ENCODE results near the gene COX8C. TPM values are rescaled to one million over a fixed set of nuclear protein-coding genes. Genes with fewer than 3 reads are reported as not detected.

COX8C gene
- total and polyA plus RNA-seq, 2 experiments from 2014 or later, result 0.73 TPM; not detected in 1

GRCh38 chr14:93317875-93318807 lies 28.8 kb upstream of the COX8C start:
- H3K9me3 Mint-ChIP-seq, result no peaks in the 10 kb centered on the region
- Histone ChIP-seq H2AFZ (no peak overlapping the region), H3F3A (replicated peaks; ENCODE audit: low read depth) (no peaks in the 10 kb centered on the region), H3K4me2 (peak overlapping the region; percentile 18), H3K79me2 (replicated peaks; ENCODE audit: insufficient read depth) (peaks cover 100% of the 10 kb centered on the region), H4K20me1 (replicated peaks; ENCODE audit: insufficient read depth) (peaks cover 17% of the 10 kb centered on the region), H3K4me3 (peak overlapping the region; percentile 12; the same call in 1 of the 2 replicates), H3K4me1 (ENCODE audit: insufficient read depth) (peaks cover 24% of the 10 kb centered on the region), H3K27me3 (ENCODE audit: insufficient read depth) (no peaks in the 10 kb centered on the region), H3K27ac (ENCODE audit: low read depth) (peak overlapping the region; percentile 28; the same call in 1 of the 2 replicates), H3K36me3 (ENCODE audit: insufficient read depth) (no peaks in the 10 kb centered on the region; the same call in 1 of the 2 replicates), H3K9me2 (ENCODE audit: insufficient read depth) (no peaks in the 10 kb centered on the region)
- ATAC-seq (no peak), DNase-seq (ENCODE audit: low spot score) (no peak)
- peaks cover 4% of the 10 kb centered on the region; the same call in 2 of the 3 replicates for H3K36me3 Mint-ChIP-seq (ENCODE audit: low read depth)
- H3K4me3 Mint-ChIP-seq, result no peak overlapping the region
- H3K27me3 Mint-ChIP-seq (ENCODE audit: insufficient read depth, low read depth, poor library complexity), result peaks cover 4% of the 10 kb centered on the region
- TF ChIP-seq JUNB (IDR thresholded peaks at IDR 0.05; ENCODE audit: unreplicated experiment) (no peak), EZH2 (IDR thresholded peaks at IDR 0.05; ENCODE audit: low read depth, unreplicated experiment) (no peak), ZNF462 (CRISPR knock-in tag; IDR thresholded peaks at IDR 0.05) (no peak), CREB1 (CRISPR knock-in tag; IDR thresholded peaks at IDR 0.05; ENCODE audit: low read depth) (no peak), ZNF114 (CRISPR knock-in tag; IDR thresholded peaks at IDR 0.05) (no peak), CTCF (conservative IDR thresholded peaks at IDR 0.05; ENCODE audit: low read depth in 2 of 2) (no peak), EZH2phosphoT487 (IDR thresholded peaks at IDR 0.05; ENCODE audit: unreplicated experiment) (no peak), NANOG (IDR thresholded peaks at IDR 0.05; ENCODE audit: borderline replicate concordance) (no peak), REST (IDR thresholded peaks at IDR 0.05; ENCODE audit: unreplicated experiment) (no peak), POLR2AphosphoS5 (IDR thresholded peaks at IDR 0.05; ENCODE audit: low read depth) (no peak), ETS1 (IDR thresholded peaks at IDR 0.05) (no peak), ZNF331 (CRISPR knock-in tag; IDR thresholded peaks at IDR 0.05; ENCODE audit: low read depth) (no peak), STAT1 (IDR thresholded peaks at IDR 0.05; ENCODE audit: unreplicated experiment) (no peak)
- H3K4me1 Mint-ChIP-seq, result peaks cover 30% of the 10 kb centered on the region
- H3K27ac Mint-ChIP-seq, result peak overlapping the region; percentile 89

Measured in GM23338 (cell line).